A549 (cell line): ENCODE data around the gene KLHDC7B. TPM values are rescaled to one million over a fixed set of nuclear protein-coding genes. Genes with fewer than 3 reads are reported as not detected.

Experiments
- ATAC-seq, 2 experiments: fragments of 200-7000 bp in 1 of 2; fragments of >200 bp in 1 of 2; cut with Nextera tagmentation in 1 of 2; cut with Tn5 transposase in 1 of 2; 3 replicates each; pipeline versions ENCODE4 v1.8.0 to v1.9.1; 2018 to 2020; ENCODE audit warnings: mild to moderate bottlenecking in 1 of 2, moderate library complexity in 1 of 2
- CTCF ChIA-PET: fragments of 300-600 bp; sonication (Branson Sonifier 250); formaldehyde crosslinking; extraction: SDS; loops from one replicate; lab custom pipeline; 2021; ENCODE audit warnings: antibody characterized with exemption, inconsistent platforms; lab: Yijun Ruan, JAX
- POLR2A ChIA-PET: fragments of 350-600 bp; formaldehyde crosslinking; extraction: SDS; loops from one replicate; lab custom pipeline; 2021; ENCODE audit warnings: antibody characterized with exemption, inconsistent platforms; lab: Yijun Ruan, JAX
- DNase-seq, 2 experiments: peaks; one replicate each; pipeline versions ENCODE4 v3.0.0 to v3.0.0-alpha.2; 2011 to 2016; ENCODE audit warnings: low read depth in 1 of 2, low spot score in 1 of 2
- FAIRE-seq: peaks from 2 replicates; lab custom pipeline; 2011; peaks lifted over from hg19 to GRCh38; lab: Jason Lieb, UNC
- H3K27ac ChIP-seq, 2 experiments: fragments of >200 bp; sonication (Bioruptor Twin); formaldehyde crosslinking; 3 replicates each; pipeline ENCODE4 v1.5.1; 2016 to 2017
- H3K4me1 ChIP-seq: fragments of >200 bp; sonication (Bioruptor Twin); formaldehyde crosslinking; 3 replicates; pipeline ENCODE4 v1.6.1; 2016
- H3K4me2 ChIP-seq: fragments of >200 bp; sonication (Bioruptor Twin); formaldehyde crosslinking; 3 replicates; pipeline ENCODE4 v1.6.1; 2016
- H3K4me3 ChIP-seq: fragments of >200 bp; sonication (Bioruptor Twin); formaldehyde crosslinking; 3 replicates; pipeline ENCODE4 v1.5.1; 2016
- H3K9me3 ChIP-seq: fragments of >200 bp; sonication (Bioruptor Twin); formaldehyde crosslinking; 3 replicates; pipeline ENCODE4 v1.6.1; 2016
- CBX2 ChIP-seq: fragments of 200-600 bp; sonication (generic); IDR thresholded peaks from 2 replicates; pipeline ENCODE4 v1.6.1; 2016; ENCODE audit warnings: low read depth, mild to moderate bottlenecking, borderline replicate concordance
- FOSL2 ChIP-seq, 2 experiments: fragments of 450-650 bp in 1 of 2; fragments of >200 bp in 1 of 2; sonication (Bioruptor Twin) in 1 of 2; formaldehyde crosslinking; IDR thresholded peaks; 2 replicates each; pipeline versions ENCODE4 v1.5.0 to v1.6.1; 2016 to 2020; ENCODE audit warnings: mild to moderate bottlenecking in 1 of 2, moderate library complexity in 1 of 2
- GATA3 ChIP-seq: IDR thresholded peaks from 2 replicates; pipeline ENCODE4 v1.6.1; 2012; ENCODE audit warnings: borderline replicate concordance
- HEYL ChIP-seq: fragments of 250-450 bp; sonication (Bioruptor Pico); IDR thresholded peaks from 2 replicates; pipeline ENCODE4 v1.8.0; 2021; ENCODE audit warnings: mild to moderate bottlenecking, moderate library complexity
- HOXB13 ChIP-seq: fragments of 250-450 bp; sonication (Bioruptor Pico); IDR thresholded peaks from 2 replicates; pipeline ENCODE4 v1.5.0; 2020; ENCODE audit warnings: low read depth, mild to moderate bottlenecking, moderate library complexity
- HOXB5 ChIP-seq: fragments of 250-450 bp; sonication (Bioruptor Pico); IDR thresholded peaks from 2 replicates; pipeline ENCODE4 v1.5.0; 2020; ENCODE audit warnings: mild to moderate bottlenecking, moderate library complexity
- JUN ChIP-seq, 2 experiments: fragments of >200 bp; sonication (Bioruptor Twin); formaldehyde crosslinking; IDR thresholded peaks; 2 replicates in 1 of 2; 3 replicates in 1 of 2; pipeline ENCODE4 v1.6.1; 2016 to 2017
- KDM1A ChIP-seq: fragments of 200-600 bp; sonication (generic); IDR thresholded peaks from 2 replicates; pipeline ENCODE4 v1.6.1; 2016; ENCODE audit warnings: low read depth, mild to moderate bottlenecking
- KDM5A ChIP-seq: fragments of 200-600 bp; sonication (generic); IDR thresholded peaks from 2 replicates; pipeline ENCODE4 v1.6.1; 2016; ENCODE audit warnings: antibody characterized with exemption, mild to moderate bottlenecking
- NFE2L2 ChIP-seq: fragments of 150-350 bp; conservative IDR thresholded peaks from 2 replicates; pipeline ENCODE4 v1.6.1; 2014; ENCODE audit warnings: low read length
- PHF8 ChIP-seq: fragments of 200-600 bp; sonication (generic); IDR thresholded peaks from 2 replicates; pipeline ENCODE4 v1.6.1; 2016; ENCODE audit warnings: low read depth, mild to moderate bottlenecking, antibody characterized with exemption, moderate library complexity, borderline replicate concordance
- POLR2AphosphoS2 ChIP-seq: conservative IDR thresholded peaks from 2 replicates; pipeline ENCODE4 v1.6.1; 2012; ENCODE audit warnings: low read length, improper control_type of control experiment, inconsistent platforms
- RAD21 ChIP-seq, 2 experiments: fragments of >200 bp in 1 of 2; sonication (Bioruptor Twin) in 1 of 2; formaldehyde crosslinking in 1 of 2; IDR thresholded peaks in 1 of 2; conservative IDR thresholded peaks in 1 of 2; 2 replicates in 1 of 2; 3 replicates in 1 of 2; pipeline ENCODE4 v1.6.1; 2012 to 2018; ENCODE audit warnings: inconsistent platforms in 1 of 2
- RCOR1 ChIP-seq: fragments of 150-350 bp; IDR thresholded peaks from 2 replicates; pipeline ENCODE4 v1.6.1; 2014; ENCODE audit warnings: antibody characterized with exemption, low read length, low read depth
- RNF2 ChIP-seq: fragments of 200-600 bp; sonication (generic); IDR thresholded peaks from 2 replicates; pipeline ENCODE4 v1.6.1; 2016; ENCODE audit warnings: low read depth, mild to moderate bottlenecking, antibody characterized with exemption, moderate library complexity, borderline replicate concordance
- SMC3 ChIP-seq: fragments of >200 bp; sonication (Bioruptor Twin); formaldehyde crosslinking; IDR thresholded peaks from 3 replicates; pipeline ENCODE4 v1.6.1; 2018; ENCODE audit warnings: inconsistent platforms
- ZSCAN20 ChIP-seq: fragments of 250-450 bp; sonication (Bioruptor Pico); IDR thresholded peaks from 2 replicates; pipeline ENCODE4 v1.8.0; 2022; ENCODE audit warnings: mild to moderate bottlenecking, moderate library complexity
- WGBS: methylation state at CpG from one replicate; pipeline ENCODE4 v1.1.6; 2017; ENCODE audit errors: missing lambda C conversion rate; 5-methylcytosine and 5-hydroxymethylcytosine counted together
- polyA plus RNA-seq, 4 experiments: library from polyadenylated mRNA; depleted of rRNA in 3 of 4; stranded (reverse); fragments of >200 nt; fragmentation: RNase III in 1 of 4; extraction: RNeasy Plus Mini Kit Qiagen cat#74134 plus additional on column Dnase treatment in 1 of 4; gene quantifications; 2 replicates in 3 of 4; 3 replicates in 1 of 4; pipeline ENCODE4 v1.2.3, GENCODE V29; 2011 to 2017
- TF ChIP-seq, protein P1 (sequence below): fragments of 250-450 bp; sonication (Bioruptor Pico); IDR thresholded peaks from 2 replicates; pipeline ENCODE4 v1.5.0; 2021; ENCODE audit warnings: mild to moderate bottlenecking, moderate library complexity, borderline replicate concordance
- TF ChIP-seq, protein P2 (sequence below): fragments of >200 bp; sonication (Bioruptor Twin); formaldehyde crosslinking; IDR thresholded peaks from 2 replicates; pipeline ENCODE4 v1.6.1; 2016
- TF ChIP-seq, protein P3 (sequence below): fragments of 450-650 bp; IDR thresholded peaks from 2 replicates; pipeline ENCODE4 v1.6.1; 2014; ENCODE audit warnings: antibody characterized with exemption

The KLHDC7B gene
- polyA plus RNA-seq, 2 of the 4 experiments (the other 2 are of a cell fraction): 0.09 TPM; not detected in 1

DNA sequence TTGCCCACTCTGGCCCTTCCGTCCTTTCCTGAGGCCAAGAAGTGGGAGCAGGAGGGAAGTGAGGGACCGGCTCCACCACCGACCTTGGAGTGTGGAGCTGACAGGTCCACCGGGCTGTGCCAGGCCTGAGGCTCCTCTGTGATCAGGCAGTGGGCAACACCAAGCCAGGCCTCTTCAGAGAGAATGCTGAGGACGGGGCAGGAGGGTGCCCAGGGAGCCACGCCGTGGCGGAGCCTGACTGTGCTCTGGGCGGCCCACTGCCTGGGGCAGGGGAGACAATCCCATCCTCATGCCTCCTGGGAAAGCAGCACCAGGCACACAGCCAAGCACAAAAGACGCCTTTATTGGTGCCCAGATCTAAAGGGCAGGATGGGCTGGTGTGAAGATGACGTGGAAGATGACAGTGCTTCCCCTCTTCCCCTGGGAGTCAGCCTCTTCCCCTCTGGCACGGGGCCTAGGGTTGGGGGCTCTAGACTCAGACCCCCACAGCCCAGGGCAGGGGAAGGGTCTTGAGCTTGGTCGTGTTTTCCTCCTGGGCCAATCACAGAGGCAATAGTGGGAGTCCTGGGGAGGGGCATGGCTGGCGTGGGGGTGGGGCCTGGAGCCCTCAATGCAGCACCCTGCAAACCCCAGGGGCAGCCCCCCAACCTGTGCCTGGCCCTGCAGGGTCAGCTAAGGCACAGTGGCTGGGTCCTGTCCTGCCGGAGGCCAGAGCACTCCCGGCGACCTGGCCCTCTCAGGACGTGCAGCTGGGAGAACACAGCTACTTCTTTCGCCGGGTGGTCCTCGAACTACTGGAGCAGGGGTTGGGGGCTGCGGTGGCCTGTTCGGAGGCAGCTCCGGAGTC, 42.8 kb upstream of the KLHDC7B start:
- WGBS: 81% methylated on average over 3 of the region's 24 CpGs
- POLR2A ChIA-PET: no interaction called here
- TF ChIP-seq RAD21 (conservative IDR thresholded peaks at IDR 0.05 in 1 of 2, IDR thresholded peaks at IDR 0.05 in 1 of 2): no peak
- FAIRE-seq (no peak), DNase-seq (no peak), ATAC-seq (no peak)
- no peak overlapping the region for H3K4me3 ChIP-seq
- H3K4me2 ChIP-seq: no peak overlapping the region
- CTCF ChIA-PET: interaction anchor here (0.9 to 1.8 kb wide), 2 partner anchors 60 to 252 kb away, joined by 3 to 4 read pairs; partner anchors contain the start of genes HDAC10 and SYCE3
- H3K27ac ChIP-seq: no peak overlapping the region
- no peaks in the 10 kb centered on the region for H3K9me3 ChIP-seq
- H3K4me1 ChIP-seq: peaks cover 11% of the 10 kb centered on the region; the same call in 1 of the 3 replicates

DNA sequence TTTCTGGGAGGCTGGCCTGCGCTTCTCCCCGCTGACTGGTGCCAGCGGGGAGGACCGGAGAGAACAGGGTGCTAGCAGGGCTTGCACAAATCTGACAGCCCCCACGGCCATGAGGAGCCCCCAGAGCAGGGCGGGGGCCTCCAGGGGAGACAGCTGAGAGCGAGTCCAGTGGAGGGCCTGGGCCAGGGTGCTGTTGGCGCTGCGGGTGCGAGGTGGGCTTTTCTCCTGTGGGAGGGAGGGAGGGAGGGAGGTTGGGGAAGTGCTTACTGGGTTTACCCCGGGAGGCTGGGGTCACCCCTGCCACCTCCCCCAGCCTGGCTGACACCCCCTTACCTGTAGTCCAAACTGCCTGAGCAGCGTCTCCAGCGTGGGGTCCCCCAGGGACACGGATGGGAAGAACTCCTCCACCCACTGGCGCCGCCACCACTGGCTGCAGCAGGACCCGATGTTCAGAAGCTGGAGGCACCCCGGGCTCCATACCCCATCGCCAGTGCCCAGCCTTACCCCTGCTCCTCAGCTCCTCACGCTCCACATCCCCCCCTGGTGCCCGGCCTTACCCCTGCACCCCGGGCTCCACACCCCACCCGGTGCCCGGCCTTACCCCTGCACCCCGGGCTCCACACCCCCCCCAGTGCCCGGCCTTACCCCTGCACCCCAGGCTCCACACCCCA, 42.1 kb upstream of the KLHDC7B start:
- FAIRE-seq (no peak), DNase-seq (no peak), ATAC-seq (peak in 1 of 2 experiments; percentile 27; a peak in 2 of 6 replicates)
- ChIA-PET POLR2A (no interaction called here), CTCF (interaction anchor here (1.8 kb wide), 1 partner anchor 252 kb away, joined by 4 read pairs; the partner anchor contains the start of gene HDAC10)
- H3K4me1 ChIP-seq: peaks cover 7% of the 10 kb centered on the region; the same call in 1 of the 3 replicates
- H3K27ac ChIP-seq: no peak overlapping the region
- no peak overlapping the region for H3K4me2 ChIP-seq
- WGBS: 100% methylated on average over 7 of the region's 26 CpGs
- no peak overlapping the region for H3K4me3 ChIP-seq
- no peak for TF ChIP-seq RCOR1
- no peak for TF ChIP-seq KDM5A
- no peak for TF ChIP-seq GATA3
- no peak for TF ChIP-seq HOXB13 (CRISPR knock-in tag)
- no peak for TF ChIP-seq HOXB5 (CRISPR knock-in tag)
- TF ChIP-seq KDM1A: no peak
- no peak for TF ChIP-seq RNF2
- no peak for TF ChIP-seq POLR2AphosphoS2
- TF ChIP-seq, protein P1, sequence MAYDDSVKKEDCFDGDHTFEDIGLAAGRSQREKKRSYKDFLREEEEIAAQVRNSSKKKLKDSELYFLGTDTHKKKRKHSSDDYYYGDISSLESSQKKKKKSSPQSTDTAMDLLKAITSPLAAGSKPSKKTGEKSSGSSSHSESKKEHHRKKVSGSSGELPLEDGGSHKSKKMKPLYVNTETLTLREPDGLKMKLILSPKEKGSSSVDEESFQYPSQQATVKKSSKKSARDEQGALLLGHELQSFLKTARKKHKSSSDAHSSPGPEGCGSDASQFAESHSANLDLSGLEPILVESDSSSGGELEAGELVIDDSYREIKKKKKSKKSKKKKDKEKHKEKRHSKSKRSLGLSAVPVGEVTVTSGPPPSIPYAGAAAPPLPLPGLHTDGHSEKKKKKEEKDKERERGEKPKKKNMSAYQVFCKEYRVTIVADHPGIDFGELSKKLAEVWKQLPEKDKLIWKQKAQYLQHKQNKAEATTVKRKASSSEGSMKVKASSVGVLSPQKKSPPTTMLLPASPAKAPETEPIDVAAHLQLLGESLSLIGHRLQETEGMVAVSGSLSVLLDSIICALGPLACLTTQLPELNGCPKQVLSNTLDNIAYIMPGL (CRISPR knock-in tag): no peak
- TF ChIP-seq CBX2: no peak
- TF ChIP-seq, protein P2, sequence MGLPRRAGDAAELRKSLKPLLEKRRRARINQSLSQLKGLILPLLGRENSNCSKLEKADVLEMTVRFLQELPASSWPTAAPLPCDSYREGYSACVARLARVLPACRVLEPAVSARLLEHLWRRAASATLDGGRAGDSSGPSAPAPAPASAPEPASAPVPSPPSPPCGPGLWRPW: no peak
- no peak for TF ChIP-seq FOSL2 (IDR thresholded peaks at IDR 0.05)
- TF ChIP-seq FOSL2 (CRISPR knock-in tag; IDR thresholded peaks at IDR 0.05): no peak
- no peak for TF ChIP-seq SMC3
- no peak for TF ChIP-seq NFE2L2
- TF ChIP-seq PHF8: no peak
- TF ChIP-seq JUN (IDR thresholded peaks at IDR 0.05): no peak
- no peak for TF ChIP-seq RAD21 (conservative IDR thresholded peaks at IDR 0.05 in 1 of 2, IDR thresholded peaks at IDR 0.05 in 1 of 2)
- TF ChIP-seq, protein P3, sequence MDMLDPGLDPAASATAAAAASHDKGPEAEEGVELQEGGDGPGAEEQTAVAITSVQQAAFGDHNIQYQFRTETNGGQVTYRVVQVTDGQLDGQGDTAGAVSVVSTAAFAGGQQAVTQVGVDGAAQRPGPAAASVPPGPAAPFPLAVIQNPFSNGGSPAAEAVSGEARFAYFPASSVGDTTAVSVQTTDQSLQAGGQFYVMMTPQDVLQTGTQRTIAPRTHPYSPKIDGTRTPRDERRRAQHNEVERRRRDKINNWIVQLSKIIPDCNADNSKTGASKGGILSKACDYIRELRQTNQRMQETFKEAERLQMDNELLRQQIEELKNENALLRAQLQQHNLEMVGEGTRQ: no peak
- no peak for TF ChIP-seq HEYL (CRISPR knock-in tag)
- no peak for TF ChIP-seq ZSCAN20
- H3K9me3 ChIP-seq: no peaks in the 10 kb centered on the region
